Thyroid gland (tissue), 4 donors: ENCODE results near the gene RRP12.

ENCODE experiments used
- POLR2A ChIP-seq, 2 donors: fragments of 450-650 bp; IDR thresholded peaks; one replicate each; pipeline ENCODE4 v1.6.1; 2017; ENCODE audit warnings: antibody characterized with exemption in 2 of 2, mild to moderate bottlenecking in 2 of 2, moderate library complexity in 1 of 2
- TF ChIP-seq, protein P1 (sequence below), 6 experiments: fragments of 200-600 bp in 3 of 6; fragments of 450-650 bp in 3 of 6; sonication (generic) in 3 of 6; IDR thresholded peaks; one replicate each; pipeline ENCODE4 v1.5.1; 2016 to 2019; ENCODE audit warnings: antibody characterized with exemption in 6 of 6, mild to moderate bottlenecking in 2 of 6, inconsistent platforms in 1 of 6, moderate library complexity in 1 of 6

GRCh38 chr10:97390091-97390490 lies 11.0 kb downstream of the RRP12 start:
- TF ChIP-seq, protein P1, sequence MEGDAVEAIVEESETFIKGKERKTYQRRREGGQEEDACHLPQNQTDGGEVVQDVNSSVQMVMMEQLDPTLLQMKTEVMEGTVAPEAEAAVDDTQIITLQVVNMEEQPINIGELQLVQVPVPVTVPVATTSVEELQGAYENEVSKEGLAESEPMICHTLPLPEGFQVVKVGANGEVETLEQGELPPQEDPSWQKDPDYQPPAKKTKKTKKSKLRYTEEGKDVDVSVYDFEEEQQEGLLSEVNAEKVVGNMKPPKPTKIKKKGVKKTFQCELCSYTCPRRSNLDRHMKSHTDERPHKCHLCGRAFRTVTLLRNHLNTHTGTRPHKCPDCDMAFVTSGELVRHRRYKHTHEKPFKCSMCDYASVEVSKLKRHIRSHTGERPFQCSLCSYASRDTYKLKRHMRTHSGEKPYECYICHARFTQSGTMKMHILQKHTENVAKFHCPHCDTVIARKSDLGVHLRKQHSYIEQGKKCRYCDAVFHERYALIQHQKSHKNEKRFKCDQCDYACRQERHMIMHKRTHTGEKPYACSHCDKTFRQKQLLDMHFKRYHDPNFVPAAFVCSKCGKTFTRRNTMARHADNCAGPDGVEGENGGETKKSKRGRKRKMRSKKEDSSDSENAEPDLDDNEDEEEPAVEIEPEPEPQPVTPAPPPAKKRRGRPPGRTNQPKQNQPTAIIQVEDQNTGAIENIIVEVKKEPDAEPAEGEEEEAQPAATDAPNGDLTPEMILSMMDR (IDR thresholded peaks at IDR 0.05) = no peak
- no peak for TF ChIP-seq POLR2A (IDR thresholded peaks at IDR 0.05)
